NCI-H1436 (cell line): ENCODE results near the gene GRM7.

Source experiments
- DNase-seq: peaks from one replicate; lab custom pipeline; 2025; lab: John Stamatoyannopoulos, UW

GRM7 gene

GRCh38 chr3:7581831-7582230, 720.9 kb downstream of the GRM7 start:
- DNase-seq: no peak

GRCh38 chr3:7585052-7585451, 724.1 kb downstream of the GRM7 start:
- DNase-seq: no peak

- DNase-seq: no peak
Observed at GRCh38 chr3:7588236-7588635, 727.3 kb downstream of the GRM7 start.

- no peak for DNase-seq
Observed at GRCh38 chr3:7589526-7589925, 728.6 kb downstream of the GRM7 start.

GRCh38 chr3:7602297-7602696, 741.4 kb downstream of the GRM7 start:
- DNase-seq: no peak

- DNase-seq: no peak
Observed at GRCh38 chr3:7607083-7607482, 746.2 kb downstream of the GRM7 start.

GRCh38 chr3:7607676-7608075, 746.8 kb downstream of the GRM7 start:
- DNase-seq: no peak

- no peak for DNase-seq
Observed at GRCh38 chr3:7610634-7611033, 749.7 kb downstream of the GRM7 start.

- DNase-seq: no peak
Observed at GRCh38 chr3:7615043-7615442, 754.1 kb downstream of the GRM7 start.

- DNase-seq: no peak
Observed at GRCh38 chr3:7618606-7619005, 757.7 kb downstream of the GRM7 start.

GRCh38 chr3:7620401-7620800, 759.5 kb downstream of the GRM7 start:
- DNase-seq: no peak

- no peak for DNase-seq
Observed at GRCh38 chr3:7621046-7621630, 760.2 kb downstream of the GRM7 start.

GRCh38 chr3:7621651-7622050, 760.7 kb downstream of the GRM7 start:
- DNase-seq: no peak

GRCh38 chr3:7625021-7625420, 764.1 kb downstream of the GRM7 start:
- DNase-seq: no peak

GRCh38 chr3:7630351-7630911, 769.5 kb downstream of the GRM7 start:
- no peak for DNase-seq

GRCh38 chr3:7630925-7631324, 770.0 kb downstream of the GRM7 start:
- DNase-seq: no peak

GRCh38 chr3:7632305-7632704, 771.4 kb downstream of the GRM7 start:
- DNase-seq: no peak

- DNase-seq: no peak
Observed at GRCh38 chr3:7637694-7638093, 776.8 kb downstream of the GRM7 start.

GRCh38 chr3:7638103-7638502, 777.2 kb downstream of the GRM7 start:
- no peak for DNase-seq

- DNase-seq: no peak
Observed at GRCh38 chr3:7640787-7641186, 779.9 kb downstream of the GRM7 start.

- DNase-seq: no peak
Observed at GRCh38 chr3:7646851-7647250, 785.9 kb downstream of the GRM7 start.

GRCh38 chr3:7650466-7650865, 789.6 kb downstream of the GRM7 start:
- DNase-seq: no peak

- no peak for DNase-seq
Observed at GRCh38 chr3:7651274-7651673, 790.4 kb downstream of the GRM7 start.
